PC-9 (cell line): ENCODE data around the gene UNC119. TPM values are rescaled to one million over a fixed set of nuclear protein-coding genes. Genes with fewer than 3 reads are reported as not detected.
"Not testable (repeated sequence)": the region's sequence is repeated elsewhere in the genome, so short reads cannot be mapped to it uniquely, and the experiment has no call there.

Source experiments
- BruUV-seq: library from RNA; stranded (reverse); fragments of 400-500 nt; replicated peaks from 2 replicates; lab custom pipeline; 2021; lab: Mats Ljungman, UMichigan
- CTCF ChIA-PET: fragments of 300-600 bp; sonication (Branson Sonifier 250); formaldehyde crosslinking; loops from one replicate; lab custom pipeline; 2022; ENCODE audit warnings: antibody characterized with exemption; lab: Charles Lee
- POLR2A ChIA-PET: fragments of 300-600 bp; sonication (Branson Sonifier 250); formaldehyde crosslinking; loops from one replicate; lab custom pipeline; 2022; ENCODE audit warnings: antibody characterized with exemption; ENCODE audit not compliant: unreplicated experiment; lab: Charles Lee
- DNase-seq, 2 experiments: peaks; one replicate each; pipeline versions ENCODE4 v3.0.0 to v3.0.0-alpha.2; 2015 to 2022; ENCODE audit warnings: mixed read lengths in 1 of 2
- H2AFZ ChIP-seq: fragments of 200-600 bp; sonication (generic); 2 replicates; pipeline ENCODE4 v1.8.1; 2017; ENCODE audit warnings: antibody characterized with exemption
- H3F3A ChIP-seq: fragments of 200-600 bp; sonication (generic); 2 replicates; pipeline ENCODE4 v1.8.1; 2017; ENCODE audit warnings: antibody characterized with exemption, mild to moderate bottlenecking, low read depth; ENCODE audit not compliant: insufficient read depth
- H3K27ac ChIP-seq: fragments of 200-600 bp; sonication (generic); 2 replicates; pipeline ENCODE4 v1.6.1; 2016; ENCODE audit warnings: mixed run types
- H3K27me3 ChIP-seq: fragments of 200-600 bp; sonication (generic); 2 replicates; pipeline ENCODE4 v1.6.1; 2016; ENCODE audit warnings: low read depth, mixed run types; ENCODE audit not compliant: insufficient read depth
- H3K36me3 ChIP-seq: fragments of 200-600 bp; sonication (generic); 2 replicates; pipeline ENCODE4 v1.6.1; 2016; ENCODE audit warnings: low read depth, mixed run types
- H3K4me1 ChIP-seq: fragments of 200-600 bp; sonication (generic); replicated peaks from 2 replicates; pipeline ENCODE4 v1.6.1; 2016; ENCODE audit warnings: mixed run types; ENCODE audit not compliant: insufficient read depth
- H3K4me2 ChIP-seq: fragments of 200-600 bp; sonication (generic); 2 replicates; pipeline ENCODE4 v1.6.1; 2017; ENCODE audit warnings: mixed run types
- H3K4me3 ChIP-seq: fragments of 200-600 bp; sonication (generic); 2 replicates; pipeline ENCODE4 v1.6.1; 2016; ENCODE audit warnings: mixed run types
- H3K79me2 ChIP-seq: fragments of 200-600 bp; sonication (generic); 2 replicates; pipeline ENCODE4 v1.6.1; 2017; ENCODE audit warnings: low read depth, mixed run types
- H3K9me2 ChIP-seq: fragments of 200-600 bp; sonication (generic); 2 replicates; pipeline ENCODE4 v1.8.1; 2017; ENCODE audit warnings: mild to moderate bottlenecking; ENCODE audit not compliant: insufficient read depth
- H3K9me3 ChIP-seq: fragments of 200-600 bp; sonication (generic); 2 replicates; pipeline ENCODE4 v1.8.1; 2016; ENCODE audit warnings: low read depth; ENCODE audit not compliant: insufficient read depth
- H4K20me1 ChIP-seq: fragments of 200-600 bp; sonication (generic); 2 replicates; pipeline ENCODE4 v1.8.1; 2017; ENCODE audit not compliant: insufficient read depth
- CTCF ChIP-seq: fragments of 200-600 bp; sonication (generic); conservative IDR thresholded peaks from 2 replicates; pipeline ENCODE4 v1.6.1; 2017; ENCODE audit warnings: mixed run types, antibody characterized with exemption, mild to moderate bottlenecking, moderate library complexity
- EZH2 ChIP-seq: fragments of 200-600 bp; sonication (generic); IDR thresholded peaks from 2 replicates; pipeline ENCODE4 v1.8.0; 2017; ENCODE audit warnings: antibody characterized with exemption, low read depth
- intact Hi-C: fragments of 100-400 bp; cut with micrococcal nuclease; formaldehyde crosslinking; loops from one replicate; pipeline ENCODE4 v1.10.0; 2022; ENCODE audit not compliant: unreplicated experiment
- total RNA-seq: library from RNA; stranded (reverse); gene quantifications from 2 replicates; pipeline ENCODE4 v1.2.3, GENCODE V29; 2021

Gene UNC119
- total RNA-seq, 1 experiment from 2014 or later = 48.8 TPM

GRCh38 chr17:28523876-28524275 is 28.5 kb downstream of the UNC119 start:
- H3K27me3 ChIP-seq = no peaks in the 10 kb centered on the region; the same call in 1 of the 2 replicates
- H4K20me1 ChIP-seq = no peaks in the 10 kb centered on the region
- no peaks in the 10 kb centered on the region for H3K36me3 ChIP-seq
- no peaks in the 10 kb centered on the region for H3K79me2 ChIP-seq
- no peak for DNase-seq
- H3K4me2 ChIP-seq = no peak overlapping the region
- BruUV-seq = no TSS peak
- peaks cover 32% of the 10 kb centered on the region for H3K4me1 ChIP-seq
- H3K4me3 ChIP-seq = no peak overlapping the region
- peaks cover 5% of the 10 kb centered on the region; the same call in 1 of the 2 replicates for H3F3A ChIP-seq
- CTCF ChIA-PET = no interaction called here
- H3K9me2 ChIP-seq = no peaks in the 10 kb centered on the region
- no peak overlapping the region for H2AFZ ChIP-seq
- no peak overlapping the region for H3K27ac ChIP-seq
- H3K9me3 ChIP-seq = no peaks in the 10 kb centered on the region
- intact Hi-C loops = no loop called here
- POLR2A ChIA-PET = no interaction called here
- TF ChIP-seq EZH2 (no peak), CTCF (no peak)

GRCh38 chr17:28523186-28523585 is 29.2 kb downstream of the UNC119 start:
- H3K4me3 ChIP-seq = no peak overlapping the region
- H3K4me1 ChIP-seq = peaks cover 29% of the 10 kb centered on the region
- no peaks in the 10 kb centered on the region; the same call in 1 of the 2 replicates for H3K27me3 ChIP-seq
- POLR2A ChIA-PET = no interaction called here
- no TSS peak for BruUV-seq
- no peaks in the 10 kb centered on the region for H4K20me1 ChIP-seq
- no peak overlapping the region for H2AFZ ChIP-seq
- no peak overlapping the region for H3K4me2 ChIP-seq
- no peaks in the 10 kb centered on the region for H3K9me3 ChIP-seq
- H3K36me3 ChIP-seq = no peaks in the 10 kb centered on the region
- intact Hi-C loops = no loop called here
- TF ChIP-seq CTCF (no peak), EZH2 (no peak)
- no peak for DNase-seq
- H3K79me2 ChIP-seq = no peaks in the 10 kb centered on the region
- no peaks in the 10 kb centered on the region for H3K9me2 ChIP-seq
- no peak overlapping the region for H3K27ac ChIP-seq
- H3F3A ChIP-seq = peaks cover 5% of the 10 kb centered on the region; the same call in 1 of the 2 replicates
- CTCF ChIA-PET = no interaction called here

GRCh38 chr17:28522281-28522680 is 30.1 kb downstream of the UNC119 start:
- H3K27me3 ChIP-seq, H3K9me2 ChIP-seq, H3K9me3 ChIP-seq, H4K20me1 ChIP-seq, BruUV-seq, H3F3A ChIP-seq, H3K36me3 ChIP-seq, H2AFZ ChIP-seq, H3K4me3 ChIP-seq, POLR2A ChIA-PET, DNase-seq, H3K4me2 ChIP-seq, H3K27ac ChIP-seq, H3K79me2 ChIP-seq, intact Hi-C loops: not testable (repeated sequence)
- CTCF ChIA-PET = interaction anchor here (0.7 kb wide), 1 partner anchor 30 kb away, joined by 5 read pairs; no protein-coding TSS in a partner anchor
- peaks cover 20% of the 10 kb centered on the region for H3K4me1 ChIP-seq
